HEK293 (cell line): ENCODE results near the gene PDE4D.
A peak's percentile ranks its signal among the peaks of the same experiment; 100 is the strongest.

ENCODE experiments used
- EGR2 ChIP-seq: fragments of 450-650 bp; formaldehyde crosslinking; IDR thresholded peaks from 2 replicates; pipeline ENCODE4 v1.5.1; 2016; ENCODE audit warnings: low read depth, missing biosample characterization, missing genetic modification characterization
- KLF1 ChIP-seq: fragments of 450-650 bp; formaldehyde crosslinking; IDR thresholded peaks from 2 replicates; pipeline ENCODE4 v1.5.1; 2016; ENCODE audit warnings: missing biosample characterization, missing genetic modification characterization
- KLF9 ChIP-seq: fragments of 450-650 bp; formaldehyde crosslinking; IDR thresholded peaks from 2 replicates; pipeline ENCODE4 v1.5.1; 2016; ENCODE audit warnings: missing biosample characterization, missing genetic modification characterization, low read depth
- PBX3 ChIP-seq: sonication (generic); formaldehyde crosslinking; IDR thresholded peaks from 2 replicates; pipeline ENCODE4 v1.8.1; 2022; ENCODE audit warnings: mild to moderate bottlenecking, moderate library complexity, missing genetic modification reagents
- PRDM1 ChIP-seq: fragments of 450-650 bp; formaldehyde crosslinking; IDR thresholded peaks from 2 replicates; pipeline ENCODE4; 2016; ENCODE audit warnings: missing biosample characterization, missing genetic modification characterization
- SCRT2 ChIP-seq: fragments of 450-650 bp; formaldehyde crosslinking; IDR thresholded peaks from 2 replicates; pipeline ENCODE4 v1.5.1; 2016; ENCODE audit warnings: missing biosample characterization, missing genetic modification characterization
- ZBTB20 ChIP-seq: fragments of 450-650 bp; formaldehyde crosslinking; IDR thresholded peaks from 2 replicates; pipeline ENCODE4 v1.5.1; 2016; ENCODE audit warnings: missing biosample characterization, missing genetic modification characterization
- ZBTB48 ChIP-seq: fragments of 450-650 bp; formaldehyde crosslinking; IDR thresholded peaks from 2 replicates; pipeline ENCODE4 v1.5.1; 2016; ENCODE audit warnings: missing biosample characterization, missing genetic modification characterization
- ZEB2 ChIP-seq: fragments of 450-650 bp; formaldehyde crosslinking; IDR thresholded peaks from 2 replicates; pipeline ENCODE4 v1.5.1; 2016; ENCODE audit warnings: missing biosample characterization, missing genetic modification characterization
- ZFHX2 ChIP-seq: fragments of 450-650 bp; formaldehyde crosslinking; conservative IDR thresholded peaks from 2 replicates; pipeline ENCODE4 v1.5.1; 2016; ENCODE audit warnings: missing biosample characterization, missing genetic modification characterization
- ZFP37 ChIP-seq: fragments of 450-650 bp; formaldehyde crosslinking; IDR thresholded peaks from 2 replicates; pipeline ENCODE4 v1.5.1; 2016; ENCODE audit warnings: missing biosample characterization, missing genetic modification characterization
- ZNF10 ChIP-seq: fragments of 450-650 bp; formaldehyde crosslinking; IDR thresholded peaks from 2 replicates; pipeline ENCODE4 v1.5.1; 2017; ENCODE audit warnings: missing biosample characterization, missing genetic modification characterization
- ZNF112 ChIP-seq: fragments of 450-650 bp; formaldehyde crosslinking; IDR thresholded peaks from 2 replicates; pipeline ENCODE4 v1.5.0; 2017; ENCODE audit warnings: missing biosample characterization, missing genetic modification characterization
- ZNF121 ChIP-seq: fragments of 450-650 bp; formaldehyde crosslinking; IDR thresholded peaks from 2 replicates; pipeline ENCODE4 v1.5.1; 2016; ENCODE audit warnings: missing biosample characterization, missing genetic modification characterization
- ZNF132 ChIP-seq: fragments of 450-650 bp; formaldehyde crosslinking; IDR thresholded peaks from 2 replicates; pipeline ENCODE4 v1.5.1; 2017; ENCODE audit warnings: missing biosample characterization, missing genetic modification characterization, borderline replicate concordance
- ZNF19 ChIP-seq: fragments of 450-650 bp; formaldehyde crosslinking; IDR thresholded peaks from 2 replicates; pipeline ENCODE4; 2016; ENCODE audit warnings: missing biosample characterization, missing genetic modification characterization, low read depth
- ZNF248 ChIP-seq: fragments of 450-650 bp; formaldehyde crosslinking; IDR thresholded peaks from 2 replicates; pipeline ENCODE4 v1.5.1; 2017; ENCODE audit warnings: missing biosample characterization, missing genetic modification characterization
- ZNF274 ChIP-seq, 2 experiments: fragments of 200-500 bp in 1 of 2; fragments of 450-650 bp in 1 of 2; sonication (Bioruptor generic) in 1 of 2; formaldehyde crosslinking in 1 of 2; IDR thresholded peaks; 2 replicates each; pipeline versions ENCODE4 v1.5.1 to v1.6.1; 2014 to 2016; ENCODE audit warnings: borderline replicate concordance in 1 of 2, inconsistent platforms in 1 of 2, low read length in 1 of 2, missing biosample characterization in 1 of 2, missing genetic modification characterization in 1 of 2
- ZNF354C ChIP-seq: fragments of 450-650 bp; formaldehyde crosslinking; IDR thresholded peaks from 2 replicates; pipeline ENCODE4 v1.5.1; 2016; ENCODE audit warnings: missing biosample characterization, missing genetic modification characterization, low read depth, borderline replicate concordance
- ZNF530 ChIP-seq: fragments of 450-650 bp; formaldehyde crosslinking; IDR thresholded peaks from 2 replicates; pipeline ENCODE4 v1.5.1; 2016; ENCODE audit warnings: low read depth, missing biosample characterization, missing genetic modification characterization
- ZNF580 ChIP-seq: fragments of 450-650 bp; formaldehyde crosslinking; IDR thresholded peaks from 2 replicates; pipeline ENCODE4 v1.5.1; 2016; ENCODE audit warnings: missing biosample characterization, missing genetic modification characterization
- ZNF596 ChIP-seq: fragments of 450-650 bp; IDR thresholded peaks from 2 replicates; pipeline ENCODE4 v1.5.0; 2018; ENCODE audit warnings: missing biosample characterization, mild to moderate bottlenecking, missing genetic modification characterization, moderate library complexity
- ZNF621 ChIP-seq: fragments of 450-650 bp; formaldehyde crosslinking; IDR thresholded peaks from 2 replicates; pipeline ENCODE4 v1.5.1; 2017; ENCODE audit warnings: missing biosample characterization, missing genetic modification characterization
- ZNF664 ChIP-seq: fragments of 450-650 bp; formaldehyde crosslinking; IDR thresholded peaks from 2 replicates; pipeline ENCODE4 v1.5.1; 2016; ENCODE audit warnings: missing biosample characterization, missing genetic modification characterization
- ZNF76 ChIP-seq: fragments of 450-650 bp; formaldehyde crosslinking; IDR thresholded peaks from 2 replicates; pipeline ENCODE4; 2016; ENCODE audit warnings: low read depth, missing biosample characterization, missing genetic modification characterization, borderline replicate concordance
- ZNF785 ChIP-seq: fragments of 450-650 bp; formaldehyde crosslinking; IDR thresholded peaks from 2 replicates; pipeline ENCODE4 v1.5.1; 2016; ENCODE audit warnings: missing biosample characterization, missing genetic modification characterization
- ZNF830 ChIP-seq: fragments of 450-650 bp; IDR thresholded peaks from 2 replicates; pipeline ENCODE4 v1.5.0; 2018; ENCODE audit warnings: missing biosample characterization, missing genetic modification characterization, low read depth, mild to moderate bottlenecking, moderate library complexity
- ZSCAN23 ChIP-seq: fragments of 450-650 bp; formaldehyde crosslinking; IDR thresholded peaks from 2 replicates; pipeline ENCODE4 v1.5.1; 2016; ENCODE audit warnings: missing biosample characterization, missing genetic modification characterization
- TF ChIP-seq, protein P1 (sequence below): fragments of 450-650 bp; formaldehyde crosslinking; IDR thresholded peaks from 2 replicates; pipeline ENCODE4 v1.5.1; 2016; ENCODE audit warnings: missing biosample characterization, missing genetic modification characterization
- TF ChIP-seq, protein P2 (sequence below): fragments of 450-650 bp; formaldehyde crosslinking; IDR thresholded peaks from 2 replicates; pipeline ENCODE4 v1.5.1; 2016; ENCODE audit warnings: missing biosample characterization, missing genetic modification characterization, borderline replicate concordance
- TF ChIP-seq, protein P3 (sequence below): fragments of 450-650 bp; formaldehyde crosslinking; IDR thresholded peaks from 2 replicates; pipeline ENCODE4 v1.5.1; 2016; ENCODE audit warnings: missing biosample characterization, missing genetic modification characterization
- TF ChIP-seq, protein P4 (sequence below): fragments of 450-650 bp; formaldehyde crosslinking; IDR thresholded peaks from 2 replicates; pipeline ENCODE4 v1.5.1; 2017; ENCODE audit warnings: missing biosample characterization, missing genetic modification characterization

Gene PDE4D

DNA sequence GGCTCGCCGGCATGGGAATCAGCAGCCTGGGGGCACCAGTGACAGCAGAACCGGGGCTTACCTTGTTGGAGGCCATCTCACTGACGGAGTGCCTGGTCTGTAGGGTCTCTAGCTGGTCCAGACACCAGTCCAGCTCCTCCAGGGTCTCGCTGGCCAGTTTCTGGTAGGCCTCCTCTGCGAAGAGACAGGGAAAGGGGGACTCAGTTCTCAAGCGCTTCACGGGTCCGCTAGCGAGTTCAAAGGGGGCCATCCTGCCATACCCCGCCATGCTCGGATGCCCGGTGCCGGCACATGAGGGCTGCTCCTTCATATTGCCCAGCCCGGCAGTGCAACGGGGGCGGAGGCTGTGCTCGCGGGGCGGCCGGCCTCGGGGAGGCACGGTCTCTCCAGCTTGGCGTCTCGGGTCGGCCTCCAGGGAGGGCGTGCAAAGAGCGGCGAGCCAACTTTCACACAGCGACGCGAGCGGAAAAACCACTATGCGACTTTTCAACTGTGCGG is 854.7 kb downstream of the PDE4D start (continued):
- TF ChIP-seq PBX3 (CRISPR knock-in tag) (no peak), EGR2 (no peak), ZNF19 (tag by site-specific recombination) (no peak), ZNF830 (tag by site-specific recombination) (no peak), ZNF121 (tag by site-specific recombination) (no peak), ZNF580 (tag by site-specific recombination) (no peak), PRDM1 (0 out of 2 replicates have a peak, but pooled peaks have one; percentile 27), ZNF664 (no peak), ZNF530 (no peak), ZBTB48 (tag by site-specific recombination) (0 out of 2 replicates have a peak, but pooled peaks have one; percentile 40), ZNF621 (tag by site-specific recombination) (no peak), ZFHX2 (tag by site-specific recombination) (no peak), ZNF248 (tag by site-specific recombination) (no peak), ZNF274 (IDR thresholded peaks at IDR 0.05; ENCODE audit: low read length) (no peak), ZNF274 (tag by site-specific recombination; IDR thresholded peaks at IDR 0.05; ENCODE audit: borderline replicate concordance) (no peak), ZEB2 (no peak), ZSCAN23 (tag by site-specific recombination) (no peak), ZNF596 (0 out of 2 replicates have a peak, but pooled peaks have one; percentile 3), ZNF10 (tag by site-specific recombination) (no peak), SCRT2 (no peak), ZNF76 (tag by site-specific recombination) (no peak), ZNF112 (tag by site-specific recombination) (no peak), KLF9 (tag by site-specific recombination) (no peak), ZFP37 (no peak), KLF1 (tag by site-specific recombination) (no peak), ZNF354C (tag by site-specific recombination) (no peak), ZBTB20 (tag by site-specific recombination) (peak; percentile 67; the same call in 1 of the 2 replicates), ZNF785 (tag by site-specific recombination) (no peak), ZNF132 (tag by site-specific recombination) (no peak)
- TF ChIP-seq, protein P1, sequence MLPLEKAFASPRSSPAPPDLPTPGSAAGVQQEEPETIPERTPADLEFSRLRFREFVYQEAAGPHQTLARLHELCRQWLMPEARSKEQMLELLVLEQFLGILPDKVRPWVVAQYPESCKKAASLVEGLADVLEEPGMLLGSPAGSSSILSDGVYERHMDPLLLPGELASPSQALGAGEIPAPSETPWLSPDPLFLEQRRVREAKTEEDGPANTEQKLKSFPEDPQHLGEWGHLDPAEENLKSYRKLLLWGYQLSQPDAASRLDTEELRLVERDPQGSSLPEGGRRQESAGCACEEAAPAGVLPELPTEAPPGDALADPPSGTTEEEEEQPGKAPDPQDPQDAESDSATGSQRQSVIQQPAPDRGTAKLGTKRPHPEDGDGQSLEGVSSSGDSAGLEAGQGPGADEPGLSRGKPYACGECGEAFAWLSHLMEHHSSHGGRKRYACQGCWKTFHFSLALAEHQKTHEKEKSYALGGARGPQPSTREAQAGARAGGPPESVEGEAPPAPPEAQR (tag by site-specific recombination): no peak
- TF ChIP-seq, protein P2, sequence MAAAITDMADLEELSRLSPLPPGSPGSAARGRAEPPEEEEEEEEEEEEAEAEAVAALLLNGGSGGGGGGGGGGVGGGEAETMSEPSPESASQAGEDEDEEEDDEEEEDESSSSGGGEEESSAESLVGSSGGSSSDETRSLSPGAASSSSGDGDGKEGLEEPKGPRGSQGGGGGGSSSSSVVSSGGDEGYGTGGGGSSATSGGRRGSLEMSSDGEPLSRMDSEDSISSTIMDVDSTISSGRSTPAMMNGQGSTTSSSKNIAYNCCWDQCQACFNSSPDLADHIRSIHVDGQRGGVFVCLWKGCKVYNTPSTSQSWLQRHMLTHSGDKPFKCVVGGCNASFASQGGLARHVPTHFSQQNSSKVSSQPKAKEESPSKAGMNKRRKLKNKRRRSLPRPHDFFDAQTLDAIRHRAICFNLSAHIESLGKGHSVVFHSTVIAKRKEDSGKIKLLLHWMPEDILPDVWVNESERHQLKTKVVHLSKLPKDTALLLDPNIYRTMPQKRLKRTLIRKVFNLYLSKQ (tag by site-specific recombination): no peak
- TF ChIP-seq, protein P3, sequence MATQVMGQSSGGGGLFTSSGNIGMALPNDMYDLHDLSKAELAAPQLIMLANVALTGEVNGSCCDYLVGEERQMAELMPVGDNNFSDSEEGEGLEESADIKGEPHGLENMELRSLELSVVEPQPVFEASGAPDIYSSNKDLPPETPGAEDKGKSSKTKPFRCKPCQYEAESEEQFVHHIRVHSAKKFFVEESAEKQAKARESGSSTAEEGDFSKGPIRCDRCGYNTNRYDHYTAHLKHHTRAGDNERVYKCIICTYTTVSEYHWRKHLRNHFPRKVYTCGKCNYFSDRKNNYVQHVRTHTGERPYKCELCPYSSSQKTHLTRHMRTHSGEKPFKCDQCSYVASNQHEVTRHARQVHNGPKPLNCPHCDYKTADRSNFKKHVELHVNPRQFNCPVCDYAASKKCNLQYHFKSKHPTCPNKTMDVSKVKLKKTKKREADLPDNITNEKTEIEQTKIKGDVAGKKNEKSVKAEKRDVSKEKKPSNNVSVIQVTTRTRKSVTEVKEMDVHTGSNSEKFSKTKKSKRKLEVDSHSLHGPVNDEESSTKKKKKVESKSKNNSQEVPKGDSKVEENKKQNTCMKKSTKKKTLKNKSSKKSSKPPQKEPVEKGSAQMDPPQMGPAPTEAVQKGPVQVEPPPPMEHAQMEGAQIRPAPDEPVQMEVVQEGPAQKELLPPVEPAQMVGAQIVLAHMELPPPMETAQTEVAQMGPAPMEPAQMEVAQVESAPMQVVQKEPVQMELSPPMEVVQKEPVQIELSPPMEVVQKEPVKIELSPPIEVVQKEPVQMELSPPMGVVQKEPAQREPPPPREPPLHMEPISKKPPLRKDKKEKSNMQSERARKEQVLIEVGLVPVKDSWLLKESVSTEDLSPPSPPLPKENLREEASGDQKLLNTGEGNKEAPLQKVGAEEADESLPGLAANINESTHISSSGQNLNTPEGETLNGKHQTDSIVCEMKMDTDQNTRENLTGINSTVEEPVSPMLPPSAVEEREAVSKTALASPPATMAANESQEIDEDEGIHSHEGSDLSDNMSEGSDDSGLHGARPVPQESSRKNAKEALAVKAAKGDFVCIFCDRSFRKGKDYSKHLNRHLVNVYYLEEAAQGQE: peak; percentile 24; the same call in 1 of the 2 replicates
- TF ChIP-seq, protein P4, sequence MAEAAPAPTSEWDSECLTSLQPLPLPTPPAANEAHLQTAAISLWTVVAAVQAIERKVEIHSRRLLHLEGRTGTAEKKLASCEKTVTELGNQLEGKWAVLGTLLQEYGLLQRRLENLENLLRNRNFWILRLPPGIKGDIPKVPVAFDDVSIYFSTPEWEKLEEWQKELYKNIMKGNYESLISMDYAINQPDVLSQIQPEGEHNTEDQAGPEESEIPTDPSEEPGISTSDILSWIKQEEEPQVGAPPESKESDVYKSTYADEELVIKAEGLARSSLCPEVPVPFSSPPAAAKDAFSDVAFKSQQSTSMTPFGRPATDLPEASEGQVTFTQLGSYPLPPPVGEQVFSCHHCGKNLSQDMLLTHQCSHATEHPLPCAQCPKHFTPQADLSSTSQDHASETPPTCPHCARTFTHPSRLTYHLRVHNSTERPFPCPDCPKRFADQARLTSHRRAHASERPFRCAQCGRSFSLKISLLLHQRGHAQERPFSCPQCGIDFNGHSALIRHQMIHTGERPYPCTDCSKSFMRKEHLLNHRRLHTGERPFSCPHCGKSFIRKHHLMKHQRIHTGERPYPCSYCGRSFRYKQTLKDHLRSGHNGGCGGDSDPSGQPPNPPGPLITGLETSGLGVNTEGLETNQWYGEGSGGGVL: no peak
